H1 (cell line): ENCODE results near the gene POFUT2. TPM values are rescaled to one million over a fixed set of nuclear protein-coding genes. Genes with fewer than 3 reads are reported as not detected.
A peak's percentile ranks its signal among the peaks of the same experiment; 100 is the strongest.

Source experiments
- CTCF ChIA-PET: fragments of 300-600 bp; sonication (Branson Sonifier 250); formaldehyde crosslinking; loops from one replicate; lab custom pipeline; 2021; ENCODE audit not compliant: partially characterized antibody; lab: Charles Lee
- POLR2A ChIA-PET: fragments of 300-600 bp; sonication (Branson Sonifier 250); formaldehyde crosslinking; loops from one replicate; lab custom pipeline; 2021; ENCODE audit warnings: inconsistent platforms; ENCODE audit not compliant: partially characterized antibody; lab: Charles Lee
- DNase-seq, 2 experiments: peaks; one replicate each; pipeline versions ENCODE4 v3.0.0 to v3.0.0-alpha.2; 2010 to 2022; ENCODE audit warnings: low spot score in 2 of 2, low read depth in 1 of 2, mixed read lengths in 1 of 2
- FAIRE-seq: peaks from 2 replicates; lab custom pipeline; 2011; peaks lifted over from hg19 to GRCh38; lab: Jason Lieb, UNC
- H2AFZ ChIP-seq: 2 replicates; pipeline ENCODE4 v1.8.1; 2012; ENCODE audit warnings: low read length, inconsistent platforms
- H2AK5ac ChIP-seq: 2 replicates; pipeline ENCODE4 v1.6.1; 2013; ENCODE audit warnings: low read depth, low read length
- H2BK120ac ChIP-seq: replicated peaks from 2 replicates; pipeline ENCODE3; 2013; ENCODE audit warnings: low read depth, low read length, inconsistent platforms
- H2BK12ac ChIP-seq: 2 replicates; pipeline ENCODE4 v1.6.1; 2013; ENCODE audit warnings: low read depth, low read length
- H2BK15ac ChIP-seq: 2 replicates; pipeline ENCODE4 v1.6.1; 2013; ENCODE audit warnings: low read length
- H2BK20ac ChIP-seq: 2 replicates; pipeline ENCODE4 v1.6.1; 2013; ENCODE audit warnings: low read length
- H2BK5ac ChIP-seq: 2 replicates; pipeline ENCODE4 v1.6.1; 2013; ENCODE audit warnings: low read depth, low read length
- H3K14ac ChIP-seq: 2 replicates; pipeline ENCODE4 v1.6.1; 2013; ENCODE audit warnings: inconsistent platforms; ENCODE audit not compliant: insufficient read length
- H3K18ac ChIP-seq: 2 replicates; pipeline ENCODE4 v1.6.1; 2013; ENCODE audit warnings: low read length; ENCODE audit errors: extremely low read depth
- H3K23ac ChIP-seq: 2 replicates; pipeline ENCODE4 v1.6.1; 2013; ENCODE audit warnings: inconsistent platforms; ENCODE audit not compliant: insufficient read length
- H3K23me2 ChIP-seq: 2 replicates; pipeline ENCODE4 v1.6.1; 2013; ENCODE audit warnings: low read depth, low read length
- H3K27ac ChIP-seq: 2 replicates; pipeline ENCODE4 v1.6.1; 2011; ENCODE audit warnings: low read depth, low read length, inconsistent platforms
- H3K27me3 ChIP-seq, 4 experiments: replicated peaks in 1 of 4; 1 replicate in 1 of 4; 2 replicates in 3 of 4; pipeline versions ENCODE4 v1.6.1 to v1.8.1; 2011 to 2013; ENCODE audit warnings: low read length in 3 of 4, mild to moderate bottlenecking in 3 of 4, inconsistent platforms in 2 of 4, mixed read lengths in 2 of 4, moderate library complexity in 1 of 4; ENCODE audit not compliant: control insufficient read depth in 3 of 4, insufficient read depth in 3 of 4; ENCODE audit errors: extremely low read depth in 1 of 4
- H3K36me3 ChIP-seq, 4 experiments: 2 replicates each; pipeline versions ENCODE4 v1.6.1 to v1.8.1; 2011 to 2013; ENCODE audit warnings: mild to moderate bottlenecking in 4 of 4, low read length in 3 of 4, moderate library complexity in 2 of 4, control low read depth in 1 of 4, inconsistent platforms in 1 of 4; ENCODE audit not compliant: insufficient read depth in 4 of 4, control insufficient read depth in 2 of 4
- H3K4ac ChIP-seq: replicated peaks from 2 replicates; pipeline ENCODE3; 2013; ENCODE audit warnings: low read length, low read depth, mixed read lengths, inconsistent platforms; ENCODE audit not compliant: insufficient read length
- H3K4me1 ChIP-seq, 4 experiments: replicated peaks in 1 of 4; 1 replicate in 1 of 4; 2 replicates in 3 of 4; pipeline versions ENCODE4 v1.6.1 to v1.8.1; 2011 to 2013; ENCODE audit warnings: low read length in 3 of 4, inconsistent platforms in 2 of 4, mixed read lengths in 1 of 4; ENCODE audit not compliant: insufficient read depth in 4 of 4, control insufficient read depth in 3 of 4
- H3K4me2 ChIP-seq, 2 experiments: 2 replicates each; pipeline versions ENCODE4 v1.6.1 to v1.8.1; 2011 to 2013; ENCODE audit warnings: low read depth in 2 of 2, low read length in 2 of 2, control low read depth in 1 of 2, inconsistent platforms in 1 of 2, mild to moderate bottlenecking in 1 of 2; ENCODE audit not compliant: insufficient read depth in 1 of 2
- H3K4me3 ChIP-seq, 4 experiments: fragments of 200-600, 300-600 bp in 1 of 4; sonication (generic), shearing (Covaris generic), sonication (Bioruptor Twin) in 1 of 4; 2 replicates each; pipeline versions ENCODE4 v1.5.1 to v1.8.1; 2011 to 2016; ENCODE audit warnings: low read length in 4 of 4, low read depth in 3 of 4, control low read depth in 2 of 4, inconsistent platforms in 2 of 4, mild to moderate bottlenecking in 2 of 4, mixed read lengths in 1 of 4, moderate library complexity in 1 of 4; ENCODE audit not compliant: insufficient read depth in 2 of 4; ENCODE audit errors: extremely low read depth in 1 of 4
- H3K56ac ChIP-seq: replicated peaks from 2 replicates; pipeline ENCODE3; 2013; ENCODE audit warnings: low read depth, mild to moderate bottlenecking, mixed read lengths, low read length, inconsistent platforms; ENCODE audit not compliant: insufficient read length
- H3K79me1 ChIP-seq: 2 replicates; pipeline ENCODE4 v1.6.1; 2013; ENCODE audit warnings: low read depth, low read length, control low read depth
- H3K79me2 ChIP-seq, 2 experiments: 2 replicates each; pipeline versions ENCODE4 v1.6.1 to v1.8.1; 2012 to 2013; ENCODE audit warnings: low read length in 2 of 2, mild to moderate bottlenecking in 2 of 2, inconsistent platforms in 1 of 2; ENCODE audit not compliant: insufficient read depth in 2 of 2, control insufficient read depth in 1 of 2
- H3K9ac ChIP-seq, 4 experiments: replicated peaks in 1 of 4; 1 replicate in 1 of 4; 2 replicates in 3 of 4; pipeline versions ENCODE4 v1.6.1 to v1.8.1; 2011 to 2013; ENCODE audit warnings: low read depth in 3 of 4, low read length in 3 of 4, control low read depth in 2 of 4, mild to moderate bottlenecking in 2 of 4, moderate library complexity in 2 of 4, inconsistent platforms in 1 of 4; ENCODE audit errors: extremely low read depth in 1 of 4
- H3K9me3 ChIP-seq, 2 experiments: 2 replicates each; pipeline versions ENCODE4 v1.6.1 to v1.8.1; 2012 to 2013; ENCODE audit warnings: mild to moderate bottlenecking in 2 of 2, moderate library complexity in 2 of 2, control low read depth in 1 of 2, inconsistent platforms in 1 of 2, low read depth in 1 of 2, low read length in 1 of 2, mixed read lengths in 1 of 2; ENCODE audit not compliant: insufficient read depth in 2 of 2
- H4K20me1 ChIP-seq, 2 experiments: replicated peaks in 1 of 2; 2 replicates each; pipeline versions ENCODE3 to v1.8.1; 2011 to 2013; ENCODE audit warnings: inconsistent platforms in 2 of 2, low read length in 2 of 2, mild to moderate bottlenecking in 1 of 2; ENCODE audit not compliant: insufficient read depth in 2 of 2, control insufficient read depth in 1 of 2
- H4K5ac ChIP-seq: 2 replicates; pipeline ENCODE4 v1.6.1; 2013; ENCODE audit warnings: low read length, low read depth, mixed read lengths, inconsistent platforms; ENCODE audit not compliant: insufficient read length
- H4K8ac ChIP-seq: 2 replicates; pipeline ENCODE4 v1.8.0; 2013; ENCODE audit warnings: mild to moderate bottlenecking, moderate library complexity, low read length, inconsistent platforms; ENCODE audit not compliant: insufficient read depth; ENCODE audit errors: extremely low read depth
- H4K91ac ChIP-seq: replicated peaks from 2 replicates; pipeline ENCODE3; 2013; ENCODE audit warnings: low read length, mixed read lengths, inconsistent platforms; ENCODE audit not compliant: insufficient read length
- BRCA1 ChIP-seq: IDR thresholded peaks from 2 replicates; pipeline ENCODE4 v1.6.1; 2012; ENCODE audit warnings: low read depth, low read length, improper control_type of control experiment
- CBX8 ChIP-seq: fragments of 300-800, 300-1000 bp; sonication (generic); IDR thresholded peaks from 2 replicates; pipeline ENCODE4 v1.7.1; 2016; ENCODE audit warnings: low read depth, low read length, borderline replicate concordance
- CREB1 ChIP-seq: IDR thresholded peaks from 2 replicates; pipeline ENCODE4 v1.6.1; 2012; ENCODE audit warnings: inconsistent platforms
- E2F6 ChIP-seq: IDR thresholded peaks from 2 replicates; pipeline ENCODE4 v1.6.1; 2012; ENCODE audit warnings: inconsistent platforms
- GABPA ChIP-seq: IDR thresholded peaks from 2 replicates; pipeline ENCODE4 v1.6.1; 2011; ENCODE audit warnings: mild to moderate bottlenecking, low read length, moderate library complexity, borderline replicate concordance; ENCODE audit not compliant: insufficient read depth
- GTF2F1 ChIP-seq: IDR thresholded peaks from 2 replicates; pipeline ENCODE4 v1.6.1; 2012; ENCODE audit warnings: low read depth, low read length, improper control_type of control experiment, borderline replicate concordance
- HDAC2 ChIP-seq, 2 experiments: fragments of 300-600 bp in 1 of 2; sonication (generic) in 1 of 2; IDR thresholded peaks; 2 replicates each; pipeline ENCODE4 v1.6.1; 2011 to 2012; ENCODE audit warnings: low read depth in 2 of 2, low read length in 2 of 2, mild to moderate bottlenecking in 2 of 2, moderate library complexity in 2 of 2, borderline replicate concordance in 1 of 2, inconsistent platforms in 1 of 2
- MAX ChIP-seq: IDR thresholded peaks from 2 replicates; pipeline ENCODE4 v1.6.1; 2012; ENCODE audit warnings: inconsistent platforms
- NANOG ChIP-seq: IDR thresholded peaks from 2 replicates; pipeline ENCODE4 v1.6.1; 2011; ENCODE audit warnings: low read length, low read depth, mild to moderate bottlenecking, inconsistent platforms; ENCODE audit not compliant: insufficient read depth, poor library complexity, severe bottlenecking
- RAD21 ChIP-seq, 2 experiments: IDR thresholded peaks in 1 of 2; conservative IDR thresholded peaks in 1 of 2; 2 replicates each; pipeline ENCODE4 v1.6.1; 2011; ENCODE audit warnings: low read depth in 2 of 2, low read length in 2 of 2, improper control_type of control experiment in 1 of 2, inconsistent platforms in 1 of 2, mild to moderate bottlenecking in 1 of 2, moderate library complexity in 1 of 2
- SUZ12 ChIP-seq: fragments of 200-600 bp; sonication (generic); IDR thresholded peaks from 2 replicates; pipeline ENCODE4 v1.6.1; 2012; ENCODE audit warnings: mild to moderate bottlenecking, inconsistent platforms, low read length, moderate library complexity, mixed read lengths
- WGBS, 2 experiments: shearing (Covaris generic) in 1 of 2; methylation state at CpG; one replicate each; pipeline versions ENCODE4 v1.1.6 to v1.1.7; 2013 to 2015; ENCODE audit warnings: low lambda C conversion rate in 2 of 2, mixed read lengths in 2 of 2, inconsistent platforms in 1 of 2, low coverage in 1 of 2, missing lambda C conversion rate in 1 of 2; ENCODE audit not compliant: insufficient replicate concordance in 2 of 2, insufficient coverage in 1 of 2, insufficient read length in 1 of 2; ENCODE audit errors: extremely low coverage in 1 of 2, missing lambda C conversion rate in 1 of 2; 5-methylcytosine and 5-hydroxymethylcytosine counted together
- polyA plus RNA-seq, 7 experiments: library from polyadenylated mRNA; depleted of rRNA in 3 of 7; stranded (reverse) in 5 of 7; unstranded in 2 of 7; fragments of >200 nt in 5 of 7; fragments of 200-250 nt in 2 of 7; gene quantifications; 1 replicate in 5 of 7; 2 replicates in 1 of 7; 4 replicates in 1 of 7; pipeline versions ENCODE4 v1.2.1 to v1.2.3, GENCODE V29; 2011 to 2013; ENCODE audit warnings: missing spikeins in 2 of 7, mixed read lengths in 2 of 7
- total RNA-seq: library from RNA; stranded (reverse); fragmentation: NEBNext Ultra II Directional; extraction: Animal tissue kit (Norgen Biotek cat#: 25700); gene quantifications from 2 replicates; pipeline ENCODE4 v1.2.1, GENCODE V29; 2021

The POFUT2 gene
- total and polyA plus RNA-seq, 2 of the 8 experiments (the other 6 are each of a cell fraction or from before 2014, with no cell fraction given), result 13.7 to 32.1 TPM

GRCh38 chr21:45336870-45337269 lies 49.2 kb upstream of the POFUT2 start:
- Histone ChIP-seq H2BK5ac (no peak overlapping the region), H3K36me3 (no peaks in the 10 kb centered on the region), H2AFZ (no peak overlapping the region), H2BK120ac (no peak overlapping the region), H3K9me3 (no peaks in the 10 kb centered on the region), H3K23me2 (peaks cover 9% of the 10 kb centered on the region), H2BK12ac (no peak overlapping the region), H3K4me1 (peaks cover 0 to 8% (median 5%) of the 10 kb centered on the region in 4 experiments; a peak in 6 of 7 replicates), H3K56ac (no peak overlapping the region), H3K79me2 (no peaks in the 10 kb centered on the region), H3K4me3 (no peak overlapping the region), H3K4ac (peak overlapping the region; percentile 5), H4K91ac (peak overlapping the region; percentile 17), H3K27me3 (peaks cover 0 to 5% (median 4%) of the 10 kb centered on the region in 4 experiments; a peak in 4 of 7 replicates), H3K27ac (no peak overlapping the region), H3K9ac (no peak overlapping the region), H3K23ac (no peak overlapping the region), H3K18ac (peak overlapping the region; percentile 63; the same call in 1 of the 2 replicates), H2BK15ac (no peak overlapping the region), H4K5ac (no peak overlapping the region), H2BK20ac (no peak overlapping the region), H3K4me2 (no peak overlapping the region), H4K8ac (peak overlapping the region; percentile 76; the same call in 1 of the 2 replicates), H3K79me1 (no peaks in the 10 kb centered on the region), H3K14ac (no peak overlapping the region), H2AK5ac (no peak overlapping the region), H4K20me1 (peaks cover 0 to 2% of the 10 kb centered on the region in 2 experiments)
- FAIRE-seq (no peak), DNase-seq (no peak)
- ChIA-PET CTCF (interaction anchor here (0.7 to 1.6 kb wide), 5 partner anchors 9 to 36 kb away, joined by 3 to 4 read pairs (median 3); no protein-coding TSS in a partner anchor), POLR2A (interaction anchor here (1.0 to 1.1 kb wide), 2 partner anchors 10 to 27 kb away, joined by 3 read pairs; no protein-coding TSS in a partner anchor)
- 68% methylated on average over 7 of the region's 8 CpGs; no CpG with 5 or more reads in 1 of the 2 experiments for WGBS, 2 experiments
- TF ChIP-seq E2F6 (peak; percentile 70), GABPA (peak; percentile 43; the same call in 1 of the 2 replicates), CBX8 (no peak), HDAC2 (IDR thresholded peaks at IDR 0.05; ENCODE audit: borderline replicate concordance in 1 of 2, low read depth in 2 of 2, low read length in 2 of 2) (no peak), GTF2F1 (no peak), CREB1 (peak; percentile 42; the same call in 1 of the 2 replicates), SUZ12 (no peak), RAD21 (IDR thresholded peaks at IDR 0.05 in 1 of 2, conservative IDR thresholded peaks at IDR 0.05 in 1 of 2; ENCODE audit: low read depth in 2 of 2, low read length in 2 of 2) (peak in 1 of 2 experiments; percentile 13; a peak in 1 of 4 replicates), NANOG (no peak), BRCA1 (no peak), MAX (peak; percentile 68)
